GM21447 (cell line): ENCODE data around the gene SLC15A4.
A peak's percentile ranks its signal among the peaks of the same experiment; 100 is the strongest.
"Not testable (repeated sequence)": the region's sequence is repeated elsewhere in the genome, so short reads cannot be mapped to it uniquely, and the experiment has no call there.

Experiments used
- ATAC-seq: cut with Tn5 transposase; IDR thresholded peaks from one replicate; pipeline ENCODE4 v1.9.1; 2021; ENCODE audit not compliant: unreplicated experiment

SLC15A4 gene

GRCh38 chr12:128815779-128816642, 7.7 kb downstream of the SLC15A4 start:
- no peak for ATAC-seq

- ATAC-seq: no peak
These were observed 9.1 kb downstream of the SLC15A4 start for GRCh38 chr12:128814411-128815261.

GRCh38 chr12:128813883-128814282, 9.9 kb downstream of the SLC15A4 start:
- no peak for ATAC-seq

GRCh38 chr12:128813392-128813791, 10.4 kb downstream of the SLC15A4 start:
- no peak for ATAC-seq

GRCh38 chr12:128811806-128812205, 12.0 kb downstream of the SLC15A4 start:
- ATAC-seq: no peak

GRCh38 chr12:128810182-128811127, 13.3 kb downstream of the SLC15A4 start:
- ATAC-seq: peak; percentile 66

- no peak for ATAC-seq
These were observed 15.1 kb downstream of the SLC15A4 start for GRCh38 chr12:128808651-128809050.

- ATAC-seq: no peak
These were observed 16.5 kb downstream of the SLC15A4 start for GRCh38 chr12:128807161-128807724.

- no peak for ATAC-seq
These were observed 17.2 kb downstream of the SLC15A4 start for GRCh38 chr12:128806573-128806972.

- not testable (repeated sequence) for ATAC-seq
These were observed 18.4 kb downstream of the SLC15A4 start for GRCh38 chr12:128805406-128805805.

- ATAC-seq: no peak
These were observed 19.0 kb downstream of the SLC15A4 start for GRCh38 chr12:128804762-128805161.

GRCh38 chr12:128803788-128804187, 20.0 kb downstream of the SLC15A4 start:
- no peak for ATAC-seq

- ATAC-seq: no peak
These were observed 21.0 kb downstream of the SLC15A4 start for GRCh38 chr12:128802756-128803155.

GRCh38 chr12:128801879-128802391, 21.8 kb downstream of the SLC15A4 start:
- ATAC-seq: no peak

- no peak for ATAC-seq
These were observed 23.2 kb downstream of the SLC15A4 start for GRCh38 chr12:128800606-128801005.

- no peak for ATAC-seq
These were observed 25.0 kb downstream of the SLC15A4 start for GRCh38 chr12:128798571-128799341.

GRCh38 chr12:128797119-128798118, 26.3 kb downstream of the SLC15A4 start:
- no peak for ATAC-seq

GRCh38 chr12:128796439-128797118, 27.2 kb downstream of the SLC15A4 start:
- no peak for ATAC-seq
